Measurements from ENCODE around the gene HTT. TPM values are rescaled to one million over a fixed set of nuclear protein-coding genes. Genes with fewer than 3 reads are reported as not detected.

HTT gene
- total RNA-seq, 1 experiment from 2014 or later: 85.4 TPM

- no peak overlapping the region for H3K27ac Mint-ChIP-seq
- CTCF ChIA-PET: no interaction called here
- no peak for ATAC-seq
- H3K9me3 Mint-ChIP-seq: no peaks in the 10 kb centered on the region
- H3K27me3 Mint-ChIP-seq (ENCODE audit: low read depth): no peaks in the 10 kb centered on the region
- POLR2A ChIA-PET: no interaction called here
- TF ChIP-seq NR1H2 (CRISPR knock-in tag; IDR thresholded peaks at IDR 0.05): no peak
- TF ChIP-seq SP1 (CRISPR knock-in tag; conservative IDR thresholded peaks at IDR 0.05): no peak
- TF ChIP-seq ATF1 (CRISPR knock-in tag; IDR thresholded peaks at IDR 0.05): no peak
- TF ChIP-seq ZNF317 (CRISPR knock-in tag; IDR thresholded peaks at IDR 0.05; ENCODE audit: borderline replicate concordance, low read depth): no peak
- no peak for TF ChIP-seq ZNF396 (CRISPR knock-in tag; IDR thresholded peaks at IDR 0.05; ENCODE audit: borderline replicate concordance)
- no peak for TF ChIP-seq IRF2 (CRISPR knock-in tag; IDR thresholded peaks at IDR 0.05; ENCODE audit: borderline replicate concordance, low read depth)
- H3K4me3 Mint-ChIP-seq: no peak overlapping the region
- H3K36me3 Mint-ChIP-seq: peaks cover 56% of the 10 kb centered on the region
- H3K4me1 Mint-ChIP-seq: no peaks in the 10 kb centered on the region
- no peak for DNase-seq (ENCODE audit: low spot score)
Observed at GRCh38 chr4:3127112-3127511, 52.6 kb downstream of the HTT start.

GRCh38 chr4:3128058-3128457, 53.6 kb downstream of the HTT start:
- no peak for ATAC-seq
- Mint-ChIP-seq H3K4me3 (no peak overlapping the region), H3K4me1 (no peaks in the 10 kb centered on the region), H3K27me3 (ENCODE audit: low read depth) (no peaks in the 10 kb centered on the region), H3K9me3 (no peaks in the 10 kb centered on the region), H3K27ac (no peak overlapping the region), H3K36me3 (peaks cover 60% of the 10 kb centered on the region)
- POLR2A ChIA-PET: no interaction called here
- no peak for DNase-seq (ENCODE audit: low spot score)
- CTCF ChIA-PET: no interaction called here
- TF ChIP-seq ZNF425 (CRISPR knock-in tag; conservative IDR thresholded peaks at IDR 0.05): no peak
- TF ChIP-seq TEAD4 (CRISPR knock-in tag; IDR thresholded peaks at IDR 0.05): no peak
- no peak for TF ChIP-seq ERG (CRISPR knock-in tag; IDR thresholded peaks at IDR 0.05)
- no peak for TF ChIP-seq MAX (CRISPR knock-in tag; IDR thresholded peaks at IDR 0.05)
- TF ChIP-seq ATF6 (CRISPR knock-in tag; IDR thresholded peaks at IDR 0.05): no peak
- TF ChIP-seq E2F5 (CRISPR knock-in tag; IDR thresholded peaks at IDR 0.05): no peak

- Mint-ChIP-seq H3K9me3 (no peaks in the 10 kb centered on the region), H3K4me1 (no peaks in the 10 kb centered on the region), H3K4me3 (no peak overlapping the region), H3K27me3 (ENCODE audit: low read depth) (no peaks in the 10 kb centered on the region), H3K27ac (no peak overlapping the region), H3K36me3 (peaks cover 66% of the 10 kb centered on the region)
- POLR2A ChIA-PET: no interaction called here
- no peak for ATAC-seq
- TF ChIP-seq ZBTB43 (CRISPR knock-in tag; IDR thresholded peaks at IDR 0.05) (no peak), ZNF263 (CRISPR knock-in tag; IDR thresholded peaks at IDR 0.05; ENCODE audit: low read depth) (no peak), NR2C2 (CRISPR knock-in tag; IDR thresholded peaks at IDR 0.05) (no peak), TP53 (CRISPR knock-in tag; IDR thresholded peaks at IDR 0.05) (no peak), NFYB (CRISPR knock-in tag; conservative IDR thresholded peaks at IDR 0.05; ENCODE audit: low read depth) (no peak), PRRX2 (CRISPR knock-in tag; IDR thresholded peaks at IDR 0.05) (no peak), NFE2L1 (CRISPR knock-in tag; IDR thresholded peaks at IDR 0.05) (no peak), IRF1 (CRISPR knock-in tag; IDR thresholded peaks at IDR 0.05) (no peak), OVOL2 (CRISPR knock-in tag; IDR thresholded peaks at IDR 0.05; ENCODE audit: borderline replicate concordance) (no peak), ZSCAN18 (CRISPR knock-in tag; IDR thresholded peaks at IDR 0.05) (no peak)
- CTCF ChIA-PET: no interaction called here
- DNase-seq (ENCODE audit: low spot score): no peak
Observed at GRCh38 chr4:3128976-3129375, 54.5 kb downstream of the HTT start.

All from WTC11 (cell line).